SK-N-SH (cell line): ENCODE measurements around the gene SPEM3. TPM values are rescaled to one million over a fixed set of nuclear protein-coding genes. Genes with fewer than 3 reads are reported as not detected.

ENCODE experiments used
- CTCF ChIA-PET: fragments of 300-600, 350-600 bp; formaldehyde crosslinking; extraction: SDS; loops from one replicate; lab custom pipeline; 2021; lab: Yijun Ruan, JAX
- POLR2A ChIA-PET: fragments of 350-600 bp; sonication (Branson Sonifier 250); formaldehyde crosslinking; extraction: SDS; loops from one replicate; lab custom pipeline; 2020; ENCODE audit warnings: antibody characterized with exemption, inconsistent platforms; lab: Yijun Ruan, JAX
- DNase-seq: peaks from one replicate; pipeline ENCODE4 v3.0.0; 2012
- H2AFZ ChIP-seq: fragments of 200-600 bp; sonication (generic); 2 replicates; pipeline ENCODE4 v1.8.1; 2016; ENCODE audit warnings: antibody characterized with exemption, mild to moderate bottlenecking, low read depth
- H3F3A ChIP-seq: fragments of 200-600 bp; sonication (generic); replicated peaks from 2 replicates; pipeline ENCODE3; 2016; ENCODE audit warnings: antibody characterized with exemption, mild to moderate bottlenecking; ENCODE audit not compliant: insufficient read depth
- H3K27ac ChIP-seq, 2 experiments: fragments of 200-500 bp in 1 of 2; fragments of 200-600 bp in 1 of 2; sonication (Bioruptor generic) in 1 of 2; sonication (generic), shearing (Covaris generic) in 1 of 2; 2 replicates each; pipeline versions ENCODE4 v1.5.1 to v1.6.1; 2014 to 2016; ENCODE audit warnings: low read depth in 2 of 2, inconsistent platforms in 1 of 2, low read length in 1 of 2, mild to moderate bottlenecking in 1 of 2, mixed read lengths in 1 of 2
- H3K27me3 ChIP-seq: fragments of 200-600 bp; sonication (generic), shearing (Covaris generic); 2 replicates; pipeline ENCODE4 v1.6.1; 2016; ENCODE audit warnings: mixed run types; ENCODE audit not compliant: insufficient read depth
- H3K36me3 ChIP-seq, 2 experiments: fragments of 200-500 bp in 1 of 2; fragments of 200-600 bp in 1 of 2; sonication (Bioruptor generic) in 1 of 2; sonication (generic) in 1 of 2; replicated peaks in 1 of 2; 2 replicates each; pipeline versions ENCODE3 to v1.5.1; 2014 to 2016; ENCODE audit warnings: low read length in 1 of 2, mild to moderate bottlenecking in 1 of 2; ENCODE audit not compliant: insufficient read depth in 2 of 2, control insufficient read depth in 1 of 2
- H3K4me1 ChIP-seq, 2 experiments: fragments of 200-500 bp in 1 of 2; fragments of 200-600 bp in 1 of 2; sonication (Bioruptor generic) in 1 of 2; sonication (generic), shearing (Covaris generic) in 1 of 2; 2 replicates each; pipeline versions ENCODE4 v1.5.1 to v1.6.1; 2014 to 2016; ENCODE audit warnings: low read depth in 1 of 2, low read length in 1 of 2, mixed run types in 1 of 2; ENCODE audit not compliant: insufficient read depth in 2 of 2, control insufficient read depth in 1 of 2
- H3K4me2 ChIP-seq: fragments of 200-600 bp; sonication (generic), shearing (Covaris generic); 2 replicates; pipeline ENCODE4 v1.6.1; 2017; ENCODE audit warnings: mixed run types
- H3K4me3 ChIP-seq, 2 experiments: fragments of 200-500 bp in 1 of 2; fragments of 200-600 bp in 1 of 2; sonication (Bioruptor generic) in 1 of 2; sonication (generic), shearing (Covaris generic) in 1 of 2; 2 replicates each; pipeline versions ENCODE4 v1.5.1 to v1.8.1; 2014 to 2016; ENCODE audit warnings: low read depth in 2 of 2, inconsistent platforms in 1 of 2, low read length in 1 of 2, mild to moderate bottlenecking in 1 of 2, mixed read lengths in 1 of 2, moderate library complexity in 1 of 2
- H3K79me2 ChIP-seq: fragments of 200-600 bp; sonication (generic); 2 replicates; pipeline ENCODE4 v1.8.1; 2017; ENCODE audit warnings: mild to moderate bottlenecking; ENCODE audit not compliant: insufficient read depth
- H3K9ac ChIP-seq: fragments of 200-600 bp; sonication (generic); 2 replicates; pipeline ENCODE4 v1.6.1; 2017; ENCODE audit warnings: mixed run types
- H3K9me2 ChIP-seq: fragments of 200-600 bp; sonication (generic); 2 replicates; pipeline ENCODE4 v1.6.1; 2017; ENCODE audit warnings: mixed run types
- H3K9me3 ChIP-seq: fragments of 200-600 bp; sonication (generic); 2 replicates; pipeline ENCODE4 v1.6.1; 2017; ENCODE audit warnings: mixed run types, mild to moderate bottlenecking, moderate library complexity
- H4K20me1 ChIP-seq: fragments of 200-600 bp; sonication (generic); 2 replicates; pipeline ENCODE4 v1.6.1; 2017; ENCODE audit warnings: mild to moderate bottlenecking, mixed run types; ENCODE audit not compliant: insufficient read depth
- ELF1 ChIP-seq: IDR thresholded peaks from 2 replicates; pipeline ENCODE4 v1.4.0; 2012
- EZH2phosphoT487 ChIP-seq: fragments of 200-600 bp; sonication (generic); IDR thresholded peaks from 2 replicates; pipeline ENCODE4 v1.6.1; 2017; ENCODE audit warnings: low read depth, mixed run types, mild to moderate bottlenecking, antibody characterized with exemption, moderate library complexity, borderline replicate concordance
- FOXM1 ChIP-seq: IDR thresholded peaks from 2 replicates; pipeline ENCODE4 v1.4.0; 2012; ENCODE audit warnings: low read depth, mild to moderate bottlenecking
- GABPA ChIP-seq: IDR thresholded peaks from 2 replicates; pipeline ENCODE4 v1.4.0; 2012; ENCODE audit warnings: low read depth, mild to moderate bottlenecking
- RAD21 ChIP-seq: IDR thresholded peaks from 2 replicates; pipeline ENCODE4 v1.6.1; 2012; ENCODE audit warnings: mild to moderate bottlenecking, low read length
- RCOR1 ChIP-seq: fragments of 150-350 bp; IDR thresholded peaks from 2 replicates; pipeline ENCODE4 v1.6.1; 2017; ENCODE audit warnings: antibody characterized with exemption, low read length
- RFX5 ChIP-seq: IDR thresholded peaks from 2 replicates; pipeline ENCODE4 v1.6.1; 2012; ENCODE audit warnings: mild to moderate bottlenecking, improper control_type of control experiment, low read length
- RXRA ChIP-seq: IDR thresholded peaks from 2 replicates; pipeline ENCODE4 v1.4.0; 2012; ENCODE audit warnings: low read depth, mild to moderate bottlenecking, borderline replicate concordance
- SIN3A ChIP-seq: IDR thresholded peaks from 2 replicates; pipeline ENCODE4 v1.6.1; 2012; ENCODE audit warnings: low read depth, mild to moderate bottlenecking, low read length, moderate library complexity, borderline replicate concordance
- TCF12 ChIP-seq: IDR thresholded peaks from 2 replicates; pipeline ENCODE4 v1.4.0; 2012
- WGBS: methylation state at CpG from one replicate; pipeline ENCODE4 v1.1.6; 2017; ENCODE audit warnings: low lambda C conversion rate; 5-methylcytosine and 5-hydroxymethylcytosine counted together
- polyA plus RNA-seq, 3 experiments: library from polyadenylated mRNA; depleted of rRNA; stranded (reverse); fragments of >200 nt; gene quantifications; 2 replicates each; pipeline ENCODE4 v1.2.3, GENCODE V29; 2012
- TF ChIP-seq, protein P1 (sequence below): IDR thresholded peaks from 2 replicates; pipeline ENCODE4 v1.4.0; 2012; ENCODE audit warnings: low read depth, borderline replicate concordance
- TF ChIP-seq, protein P2 (sequence below): IDR thresholded peaks from 2 replicates; pipeline ENCODE4 v1.4.0; 2012; ENCODE audit warnings: low read depth, borderline replicate concordance

Gene SPEM3
- polyA plus RNA-seq, 1 of the 3 experiments (the other 2 are of a cell fraction): not detected

GRCh38 chr17:7396147-7396546 is 32.5 kb upstream of the SPEM3 start:
- Histone ChIP-seq H3K4me1 (peaks cover 0 to 9% of the 10 kb centered on the region in 2 experiments; a peak in 1 of 4 replicates), H3K4me3 (no peak overlapping the region), H3K36me3 (peaks cover 11 to 17% of the 10 kb centered on the region in 2 experiments), H3K4me2 (no peak overlapping the region), H3K9me3 (no peaks in the 10 kb centered on the region), H3K27ac (no peak overlapping the region), H3K79me2 (peaks cover 25% of the 10 kb centered on the region; the same call in 1 of the 2 replicates), H4K20me1 (no peaks in the 10 kb centered on the region), H3K27me3 (no peaks in the 10 kb centered on the region), H3K9ac (no peak overlapping the region), H3K9me2 (no peaks in the 10 kb centered on the region), H3F3A (peaks cover 20% of the 10 kb centered on the region), H2AFZ (no peak overlapping the region)
- ChIA-PET CTCF (interaction anchor here (1.2 kb wide), 1 partner anchor 41 kb away, joined by 3 read pairs; no protein-coding TSS in a partner anchor), POLR2A (no interaction called here)
- no peak for DNase-seq
- TF ChIP-seq SIN3A: no peak
- TF ChIP-seq EZH2phosphoT487: no peak
- TF ChIP-seq, protein P1, sequence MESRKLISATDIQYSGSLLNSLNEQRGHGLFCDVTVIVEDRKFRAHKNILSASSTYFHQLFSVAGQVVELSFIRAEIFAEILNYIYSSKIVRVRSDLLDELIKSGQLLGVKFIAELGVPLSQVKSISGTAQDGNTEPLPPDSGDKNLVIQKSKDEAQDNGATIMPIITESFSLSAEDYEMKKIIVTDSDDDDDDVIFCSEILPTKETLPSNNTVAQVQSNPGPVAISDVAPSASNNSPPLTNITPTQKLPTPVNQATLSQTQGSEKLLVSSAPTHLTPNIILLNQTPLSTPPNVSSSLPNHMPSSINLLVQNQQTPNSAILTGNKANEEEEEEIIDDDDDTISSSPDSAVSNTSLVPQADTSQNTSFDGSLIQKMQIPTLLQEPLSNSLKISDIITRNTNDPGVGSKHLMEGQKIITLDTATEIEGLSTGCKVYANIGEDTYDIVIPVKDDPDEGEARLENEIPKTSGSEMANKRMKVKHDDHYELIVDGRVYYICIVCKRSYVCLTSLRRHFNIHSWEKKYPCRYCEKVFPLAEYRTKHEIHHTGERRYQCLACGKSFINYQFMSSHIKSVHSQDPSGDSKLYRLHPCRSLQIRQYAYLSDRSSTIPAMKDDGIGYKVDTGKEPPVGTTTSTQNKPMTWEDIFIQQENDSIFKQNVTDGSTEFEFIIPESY: no peak
- no peak for TF ChIP-seq RCOR1
- no peak for TF ChIP-seq FOXM1
- no peak for TF ChIP-seq TCF12
- TF ChIP-seq, protein P2, sequence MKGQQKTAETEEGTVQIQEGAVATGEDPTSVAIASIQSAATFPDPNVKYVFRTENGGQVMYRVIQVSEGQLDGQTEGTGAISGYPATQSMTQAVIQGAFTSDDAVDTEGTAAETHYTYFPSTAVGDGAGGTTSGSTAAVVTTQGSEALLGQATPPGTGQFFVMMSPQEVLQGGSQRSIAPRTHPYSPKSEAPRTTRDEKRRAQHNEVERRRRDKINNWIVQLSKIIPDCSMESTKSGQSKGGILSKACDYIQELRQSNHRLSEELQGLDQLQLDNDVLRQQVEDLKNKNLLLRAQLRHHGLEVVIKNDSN: no peak
- no peak for TF ChIP-seq GABPA
- no peak for TF ChIP-seq RXRA
- TF ChIP-seq RFX5: no peak
- TF ChIP-seq RAD21: no peak
- WGBS: 91% methylated on average over 4 of the region's 4 CpGs

DNA sequence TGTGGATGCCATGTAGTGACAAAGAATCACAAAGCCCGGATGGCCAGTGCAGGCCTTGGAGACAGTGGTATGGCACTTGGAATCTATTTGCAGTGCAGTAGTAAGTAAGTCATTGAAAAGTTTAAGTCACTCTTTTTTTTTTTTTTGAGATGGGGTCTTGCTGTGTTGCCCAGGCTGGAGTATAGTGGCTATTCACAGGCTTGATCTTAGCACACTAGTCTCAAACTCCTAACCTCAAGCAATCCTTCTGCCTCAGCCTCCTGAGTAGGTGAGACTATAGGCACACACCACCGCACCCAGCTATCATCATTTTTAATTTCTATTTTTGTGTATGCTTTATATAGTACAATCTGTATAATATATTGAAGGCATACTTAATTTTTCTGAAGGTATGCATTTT is 30.0 kb upstream of the SPEM3 start:
- TF ChIP-seq RAD21: no peak
- no peak for TF ChIP-seq ELF1
- TF ChIP-seq FOXM1: no peak
- Histone ChIP-seq H2AFZ (no peak overlapping the region), H3K36me3 (peaks cover 0 to 10% of the 10 kb centered on the region in 2 experiments), H4K20me1 (no peaks in the 10 kb centered on the region), H3K4me1 (peaks cover 5 to 9% of the 10 kb centered on the region in 2 experiments; a peak in 2 of 4 replicates), H3K9me2 (no peaks in the 10 kb centered on the region), H3K27me3 (no peaks in the 10 kb centered on the region), H3K4me3 (no peak overlapping the region), H3F3A (peaks cover 29% of the 10 kb centered on the region), H3K9ac (no peak overlapping the region), H3K4me2 (no peak overlapping the region), H3K27ac (no peak overlapping the region), H3K79me2 (peaks cover 32% of the 10 kb centered on the region), H3K9me3 (no peaks in the 10 kb centered on the region)
- CTCF ChIA-PET: interaction anchor here (0.6 to 1.7 kb wide), 4 partner anchors 102 to 438 kb away, joined by 3 to 4 read pairs (median 4); no protein-coding TSS in a partner anchor
- POLR2A ChIA-PET: no interaction called here
- WGBS: 82% methylated on average over 2 of the region's 2 CpGs
- no peak for DNase-seq
